Stimulated activated CD8-positive, alpha-beta memory T cell treated with anti-CD3 and anti-CD28 coated beads, Interleukin-4, amount 100 ng/mL, for 24 hours (primary cell): ENCODE data around the gene BAHCC1.

Experiments
- DNase-seq: peaks from one replicate; pipeline ENCODE4 v3.0.0-alpha.2; 2020; ENCODE audit warnings: low read depth

The BAHCC1 gene

GRCh38 chr17:81443269-81443668 lies 48.0 kb downstream of the BAHCC1 start:
- DNase-seq: no peak

GRCh38 chr17:81444610-81445339 lies 49.5 kb downstream of the BAHCC1 start:
- no peak for DNase-seq

- DNase-seq: no peak
These were observed 50.6 kb downstream of the BAHCC1 start for GRCh38 chr17:81445642-81446503.

GRCh38 chr17:81447331-81447933 lies 52.2 kb downstream of the BAHCC1 start:
- DNase-seq: no peak

GRCh38 chr17:81448442-81448841 lies 53.2 kb downstream of the BAHCC1 start:
- DNase-seq: no peak

GRCh38 chr17:81448950-81449349 lies 53.7 kb downstream of the BAHCC1 start:
- DNase-seq: no peak

- no peak for DNase-seq
These were observed 54.1 kb downstream of the BAHCC1 start for GRCh38 chr17:81449351-81449750.

- no peak for DNase-seq
These were observed 56.6 kb downstream of the BAHCC1 start for GRCh38 chr17:81451823-81452222.

GRCh38 chr17:81452551-81452950 lies 57.3 kb downstream of the BAHCC1 start:
- no peak for DNase-seq

GRCh38 chr17:81453076-81453475 lies 57.8 kb downstream of the BAHCC1 start:
- DNase-seq: no peak

- DNase-seq: no peak
These were observed 58.5 kb downstream of the BAHCC1 start for GRCh38 chr17:81453712-81454111.

- no peak for DNase-seq
These were observed 59.2 kb downstream of the BAHCC1 start for GRCh38 chr17:81454473-81454872.

GRCh38 chr17:81455387-81455786 lies 60.1 kb downstream of the BAHCC1 start:
- no peak for DNase-seq

- DNase-seq: no peak
These were observed 60.8 kb downstream of the BAHCC1 start for GRCh38 chr17:81456091-81456490.

- DNase-seq: no peak
These were observed 61.5 kb downstream of the BAHCC1 start for GRCh38 chr17:81456798-81457197.

GRCh38 chr17:81457401-81457800 lies 62.1 kb downstream of the BAHCC1 start:
- no peak for DNase-seq

- no peak for DNase-seq
These were observed 62.8 kb downstream of the BAHCC1 start for GRCh38 chr17:81457917-81458555.

GRCh38 chr17:81458628-81459027 lies 63.4 kb downstream of the BAHCC1 start:
- no peak for DNase-seq

GRCh38 chr17:81459224-81459623 lies 64.0 kb downstream of the BAHCC1 start:
- DNase-seq: no peak

GRCh38 chr17:81459864-81460263 lies 64.6 kb downstream of the BAHCC1 start:
- DNase-seq: no peak

GRCh38 chr17:81460856-81461460 lies 65.7 kb downstream of the BAHCC1 start:
- no peak for DNase-seq
